ENCODE measurements around the gene PCED1B.

PCED1B gene

DNA sequence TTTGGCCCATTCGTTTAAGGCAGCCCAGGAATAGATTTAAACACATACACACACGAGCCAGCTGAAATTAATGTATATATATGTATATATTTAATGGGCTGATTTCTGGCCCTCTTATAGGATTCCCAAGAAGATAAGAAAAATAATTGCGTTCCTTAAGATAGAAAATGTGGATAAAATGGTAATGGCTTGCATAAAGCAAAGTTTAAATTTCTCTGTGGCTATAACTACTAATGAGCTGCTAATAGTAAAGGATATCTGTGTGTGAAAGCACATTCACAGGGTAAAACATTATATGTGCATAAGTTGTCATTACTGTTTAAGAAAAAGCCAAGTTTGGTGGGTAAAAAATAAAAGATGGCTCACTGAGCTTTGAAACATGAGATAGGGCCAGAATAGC, 134.0 kb downstream of the PCED1B start:
- DNase-seq: no peak

DNA sequence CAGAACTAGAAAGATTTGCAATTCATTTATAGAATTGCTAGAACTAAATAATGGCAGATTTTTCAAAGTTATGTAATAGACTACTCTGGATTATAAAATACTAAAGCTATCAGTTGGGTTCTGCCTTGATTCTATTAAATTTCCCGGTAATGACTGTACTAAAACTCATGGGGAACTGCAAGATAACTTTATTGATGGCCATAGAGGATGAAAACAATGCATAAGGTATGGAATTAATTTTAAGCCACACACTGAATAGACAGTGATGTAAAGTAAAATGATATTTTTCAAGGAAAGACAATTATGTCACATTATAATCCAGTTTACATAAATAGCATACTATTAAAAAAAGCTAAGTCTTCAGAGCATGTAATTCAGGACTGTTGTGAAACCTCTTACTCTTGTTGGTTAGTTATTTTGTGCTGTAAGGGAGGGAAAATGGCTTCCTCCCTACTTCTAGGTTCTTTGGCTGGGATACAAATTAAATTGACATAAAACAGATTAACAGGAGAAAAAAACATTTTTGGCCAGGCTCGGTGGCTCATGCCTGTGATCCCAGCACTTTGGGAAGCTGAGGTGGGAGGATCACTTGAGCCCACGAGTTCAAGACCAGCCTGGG, 134.7 kb downstream of the PCED1B start:
- DNase-seq: no peak

DNA sequence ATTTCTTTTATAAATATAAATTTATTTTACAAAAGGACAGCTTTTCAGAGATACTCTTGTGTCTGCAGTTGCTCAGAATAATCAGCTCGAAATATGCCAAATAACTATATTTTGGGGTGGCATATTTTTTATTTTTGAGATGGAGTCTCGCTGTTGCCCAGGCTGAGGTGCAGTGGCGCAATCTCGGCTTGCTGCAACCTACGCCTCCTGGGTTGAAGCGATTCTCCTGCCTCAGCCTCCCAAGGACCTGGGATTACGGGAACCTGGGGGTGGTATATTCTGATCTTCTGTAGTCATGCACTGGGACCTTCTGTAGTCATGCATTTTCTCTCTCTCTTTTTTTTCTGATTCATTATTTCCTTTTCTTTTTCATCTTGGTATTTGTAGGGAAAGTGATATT, 135.3 kb downstream of the PCED1B start:
- DNase-seq: peak; percentile 55

DNA sequence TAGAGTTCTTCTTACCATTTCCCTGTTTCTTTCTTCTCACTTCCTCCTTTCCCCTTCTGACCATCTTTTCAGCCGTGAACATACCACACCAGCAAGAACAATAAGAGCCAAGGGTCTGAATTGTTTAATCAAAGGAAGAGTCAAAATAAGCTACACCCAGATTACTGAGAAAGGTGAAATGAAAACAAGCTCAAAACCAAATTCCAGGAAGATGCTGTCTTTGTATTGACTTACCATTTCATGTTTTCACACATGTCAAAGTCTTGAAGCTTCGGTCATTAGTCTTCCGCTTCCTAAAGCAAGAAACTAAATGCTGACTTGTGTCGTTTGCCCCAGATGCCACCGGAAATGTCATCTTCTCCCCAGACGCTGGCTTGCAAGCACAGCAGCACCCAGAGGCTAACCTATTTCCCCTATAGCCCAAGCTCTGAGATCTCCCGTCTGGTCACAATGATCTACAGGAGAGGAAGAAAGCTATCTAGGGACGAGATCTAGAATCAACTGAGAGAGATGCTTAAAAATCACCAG, 136.8 kb downstream of the PCED1B start:
- DNase-seq: peak; percentile 76

DNA sequence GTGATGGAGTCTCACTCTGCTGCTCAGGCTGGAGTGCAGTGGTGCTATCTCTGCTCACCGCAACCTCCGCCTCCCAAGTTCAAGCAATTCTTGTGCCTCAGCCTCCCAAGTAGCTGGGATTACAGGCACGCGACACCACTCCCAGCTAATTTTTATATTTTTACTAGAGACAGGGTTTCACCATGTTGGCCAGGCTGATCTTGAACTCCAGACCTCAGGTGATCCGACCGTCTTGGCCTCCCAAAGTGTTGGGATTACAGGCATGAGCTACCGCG, 138.1 kb downstream of the PCED1B start:
- peak; percentile 46 for DNase-seq

- DNase-seq: peak; percentile 64
Measured at GRCh38 chr12:47218191-47218654, 138.8 kb downstream of the PCED1B start.

GRCh38 chr12:47219243-47219642, 139.8 kb downstream of the PCED1B start:
- DNase-seq: no peak

GRCh38 chr12:47221256-47222023, 142.0 kb downstream of the PCED1B start:
- DNase-seq: no peak

DNA sequence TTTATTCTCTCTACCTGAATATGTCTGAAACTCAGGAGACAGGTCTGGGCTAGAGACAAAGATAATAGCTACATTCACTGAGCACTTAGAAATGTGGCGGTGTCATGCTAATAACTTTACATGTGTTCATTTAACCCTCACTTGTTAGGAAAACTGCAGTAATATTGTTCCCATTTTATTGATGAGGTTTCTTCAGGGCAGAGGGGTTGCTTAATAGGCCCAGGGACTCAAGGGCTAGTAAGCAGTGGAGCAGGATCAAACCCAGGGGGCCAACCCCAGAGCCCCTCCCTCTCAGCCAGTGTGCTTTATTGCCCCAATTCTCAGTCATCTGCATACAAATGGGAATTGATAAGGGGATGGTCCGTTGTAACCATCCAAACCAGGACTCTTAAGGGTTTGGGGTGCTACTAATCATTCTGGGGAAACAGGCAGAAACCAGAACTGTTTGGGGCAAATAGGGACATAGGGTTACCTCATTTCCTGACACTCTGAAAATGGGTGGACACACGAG, 143.2 kb downstream of the PCED1B start:
- no peak for DNase-seq

DNA sequence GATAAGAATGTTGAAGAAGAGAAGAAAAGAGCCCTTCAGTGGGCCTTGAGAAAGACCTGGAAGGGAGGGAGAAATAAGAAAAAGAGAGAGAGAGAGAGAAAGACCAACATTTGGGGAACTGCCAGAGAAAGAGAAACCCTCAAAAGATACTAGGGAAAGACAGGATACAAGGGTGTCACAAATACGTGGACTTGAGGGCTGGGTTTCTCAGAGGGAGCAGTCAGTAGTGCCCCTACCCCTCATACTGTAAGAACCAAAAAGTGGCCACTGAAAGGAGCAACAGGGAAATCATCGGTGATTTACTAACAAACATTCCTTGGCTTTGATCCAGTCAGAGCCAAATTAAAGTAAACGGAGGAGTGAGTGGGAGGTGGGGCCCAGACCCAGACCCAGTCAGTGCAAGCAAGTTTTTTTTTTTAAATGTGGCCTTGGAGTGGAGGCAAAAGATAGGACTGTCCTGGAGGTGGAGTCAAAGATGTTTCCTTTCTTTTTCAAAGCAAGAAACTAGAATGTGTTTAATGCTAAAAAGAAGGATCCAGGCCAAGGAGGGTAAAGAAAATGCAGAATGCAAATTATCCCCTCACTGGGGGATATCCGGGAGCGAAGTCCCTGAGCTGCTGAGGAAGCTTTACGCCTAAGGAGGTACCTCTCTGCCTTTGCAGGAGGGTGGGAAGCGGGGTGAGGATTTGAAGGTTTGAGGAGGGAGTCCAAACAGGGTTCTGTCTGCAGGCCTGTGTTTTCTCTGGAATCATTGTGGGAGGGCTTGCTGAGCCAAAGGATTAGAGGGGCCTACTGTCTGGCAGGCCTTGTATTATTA, 143.8 kb downstream of the PCED1B start:
- no peak for DNase-seq

- no peak for DNase-seq
Measured at GRCh38 chr12:47223848-47224213, 144.4 kb downstream of the PCED1B start.

- DNase-seq: no peak
Measured at GRCh38 chr12:47224563-47225133, 145.2 kb downstream of the PCED1B start.

GRCh38 chr12:47225356-47225755, 145.9 kb downstream of the PCED1B start:
- no peak for DNase-seq

GRCh38 chr12:47226199-47226598, 146.8 kb downstream of the PCED1B start:
- DNase-seq: no peak

DNA sequence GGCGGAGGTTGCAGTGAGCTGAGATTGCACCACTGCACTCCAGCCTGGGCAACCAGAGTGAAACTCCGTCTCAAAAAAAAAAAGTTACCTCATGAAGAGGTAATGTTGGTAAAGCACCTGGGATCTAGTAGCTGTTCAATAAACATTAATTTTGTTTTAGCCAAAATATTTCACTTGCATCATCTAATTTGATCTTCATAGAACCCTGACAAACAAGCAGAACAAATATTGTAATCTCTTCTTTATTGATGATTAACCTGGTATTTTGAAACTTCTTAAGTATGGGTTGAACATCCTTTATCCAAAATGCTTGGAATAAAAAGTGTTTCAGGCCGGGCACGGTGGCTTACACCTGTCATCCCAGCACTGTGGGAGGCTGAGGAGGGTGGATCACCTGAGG, 149.4 kb downstream of the PCED1B start:
- DNase-seq: no peak

GRCh38 chr12:47231456-47231855, 152.0 kb downstream of the PCED1B start:
- no peak for DNase-seq

DNA sequence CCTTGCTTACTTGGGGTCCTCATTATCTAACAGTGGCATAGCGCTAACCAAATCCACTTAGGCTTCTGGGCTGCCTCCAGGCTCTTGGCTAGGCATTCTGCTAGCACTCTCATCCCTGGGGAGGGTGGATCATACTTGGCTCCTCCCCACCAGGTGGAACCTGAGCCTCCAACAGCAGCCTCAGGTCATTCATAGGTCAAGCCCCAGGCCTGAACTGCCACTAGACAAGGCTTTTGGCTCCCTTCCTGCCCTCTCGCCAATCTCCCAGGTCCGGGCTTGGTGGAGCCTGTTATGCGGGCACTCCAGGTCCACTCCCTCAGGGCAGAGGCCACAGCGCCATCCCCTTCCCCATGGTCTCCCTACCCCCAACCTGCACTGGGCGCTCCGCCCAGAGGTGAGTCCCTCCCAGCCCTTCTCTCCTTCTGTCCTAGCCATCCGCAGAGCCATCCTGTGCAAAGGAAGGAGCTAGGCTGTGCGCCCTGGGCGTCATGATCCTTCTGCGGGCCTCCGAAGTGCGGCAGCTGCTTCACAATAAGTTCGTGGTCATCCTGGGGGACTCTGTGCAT, 155.2 kb downstream of the PCED1B start:
- DNase-seq: no peak

DNA sequence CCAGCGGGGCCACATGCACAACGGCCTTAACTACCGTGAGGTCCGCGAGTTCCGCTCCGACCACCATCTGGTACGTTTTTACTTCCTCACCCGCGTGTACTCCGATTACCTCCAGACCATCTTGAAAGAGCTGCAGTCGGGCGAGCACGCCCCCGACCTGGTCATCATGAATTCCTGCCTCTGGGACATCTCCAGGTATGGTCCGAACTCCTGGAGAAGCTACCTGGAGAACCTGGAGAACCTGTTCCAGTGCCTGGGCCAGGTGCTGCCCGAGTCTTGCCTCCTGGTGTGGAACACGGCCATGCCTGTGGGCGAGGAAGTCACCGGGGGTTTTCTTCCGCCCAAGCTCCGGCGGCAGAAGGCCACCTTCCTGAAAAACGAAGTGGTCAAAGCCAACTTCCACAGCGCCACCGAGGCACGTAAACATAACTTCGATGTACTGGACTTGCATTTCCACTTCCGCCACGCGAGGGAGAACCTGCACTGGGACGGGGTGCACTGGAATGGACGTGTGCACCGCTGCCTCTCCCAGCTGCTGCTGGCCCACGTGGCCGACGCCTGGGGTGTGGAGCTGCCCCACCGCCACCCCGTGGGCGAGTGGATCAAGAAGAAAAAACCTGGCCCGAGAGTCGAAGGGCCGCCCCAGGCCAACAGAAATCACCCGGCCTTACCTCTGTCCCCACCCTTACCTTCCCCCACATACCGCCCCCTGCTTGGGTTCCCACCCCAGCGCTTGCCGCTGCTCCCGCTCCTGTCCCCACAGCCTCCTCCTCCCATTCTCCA, 156.0 kb downstream of the PCED1B start:
- DNase-seq: no peak

GRCh38 chr12:47236109-47236714, 156.8 kb downstream of the PCED1B start:
- DNase-seq: no peak

DNA sequence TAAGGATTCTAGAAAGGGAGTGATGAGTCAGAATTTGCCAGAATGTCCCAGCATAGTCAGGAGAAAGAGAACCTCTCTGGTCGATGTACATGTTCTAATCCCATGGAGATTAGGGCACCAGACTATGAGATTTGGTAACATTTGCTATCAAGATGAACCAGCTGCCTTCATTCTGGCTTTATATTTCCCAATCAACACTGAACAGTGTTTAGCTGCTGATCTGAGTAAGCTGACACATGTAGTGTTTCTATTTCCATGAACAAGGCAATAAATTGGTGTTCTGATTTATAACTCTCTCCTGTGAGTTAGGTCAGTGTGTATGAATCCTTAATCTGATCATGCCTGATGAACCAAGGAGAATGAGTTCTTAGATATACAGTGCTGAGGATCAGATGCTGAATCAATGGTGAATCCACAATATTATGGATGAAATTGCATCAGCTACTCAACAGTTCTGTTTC, 158.4 kb downstream of the PCED1B start:
- DNase-seq: no peak

- no peak for DNase-seq
Measured at GRCh38 chr12:47238669-47239114, 159.3 kb downstream of the PCED1B start.

All from CD4-positive, alpha-beta T cell treated with Interleukin-17A for 4 hours (primary cell).